HG03060 (cell line): ENCODE measurements around the gene ACTN4.
"Not testable (repeated sequence)": the region's sequence is repeated elsewhere in the genome, so short reads cannot be mapped to it uniquely, and the experiment has no call there.

Experiments
- ATAC-seq: cut with Tn5 transposase; IDR thresholded peaks from one replicate; pipeline ENCODE4 v1.9.1; 2021; ENCODE audit warnings: low read depth, moderate number of reproducible peaks; ENCODE audit not compliant: unreplicated experiment

Gene ACTN4

GRCh38 chr19:38647368-38647965 lies at the start of gene ACTN4:
Gene ACTN4, plus strand, starts transcription at chr19:38647649. Its CDS starts 97 bp downstream, at chr19:38647746.
- peak; percentile 53 for ATAC-seq

GRCh38 chr19:38599722-38600121 lies 47.7 kb upstream of the ACTN4 start:
- ATAC-seq, result no peak

GRCh38 chr19:38602856-38603255 lies 44.6 kb upstream of the ACTN4 start:
- not testable (repeated sequence) for ATAC-seq

- ATAC-seq, result no peak
Observed at GRCh38 chr19:38606131-38606530, 41.3 kb upstream of the ACTN4 start.

GRCh38 chr19:38614289-38614688 lies 33.2 kb upstream of the ACTN4 start:
- no peak for ATAC-seq

- ATAC-seq, result no peak
Observed at GRCh38 chr19:38615007-38615581, 32.4 kb upstream of the ACTN4 start.

GRCh38 chr19:38616265-38616664 lies 31.2 kb upstream of the ACTN4 start:
- ATAC-seq, result no peak

GRCh38 chr19:38617283-38617763 lies 30.1 kb upstream of the ACTN4 start:
- no peak for ATAC-seq

GRCh38 chr19:38617764-38618589 lies 29.5 kb upstream of the ACTN4 start, which contains the start of gene MAP4K1:
Gene MAP4K1, minus strand, starts transcription at chr19:38617953. Its CDS starts 58 bp downstream, at chr19:38617895.
- peak; percentile 28 for ATAC-seq

GRCh38 chr19:38618590-38619360 lies 28.7 kb upstream of the ACTN4 start, which contains the start of gene EIF3K:
Gene EIF3K, plus strand, starts transcription at chr19:38619188. Its CDS starts 81 bp downstream, at chr19:38619269.
- ATAC-seq, result peak; percentile 60

- ATAC-seq, result no peak
Observed at GRCh38 chr19:38619361-38620174, 27.9 kb upstream of the ACTN4 start.

- ATAC-seq, result no peak
Observed at GRCh38 chr19:38624822-38625221, 22.6 kb upstream of the ACTN4 start.

- ATAC-seq, result no peak
Observed at GRCh38 chr19:38626401-38626800, 21.0 kb upstream of the ACTN4 start.

GRCh38 chr19:38629568-38629967 lies 17.9 kb upstream of the ACTN4 start:
- ATAC-seq, result no peak

- ATAC-seq, result not testable (repeated sequence)
Observed at GRCh38 chr19:38631301-38631700, 16.1 kb upstream of the ACTN4 start.

GRCh38 chr19:38631811-38632475 lies 15.5 kb upstream of the ACTN4 start:
- not testable (repeated sequence) for ATAC-seq

GRCh38 chr19:38632476-38633213 lies 14.8 kb upstream of the ACTN4 start:
- no peak for ATAC-seq

GRCh38 chr19:38634757-38635482 lies 12.5 kb upstream of the ACTN4 start:
- no peak for ATAC-seq
